ENCODE data around the gene KATNB1. TPM values are rescaled to one million over a fixed set of nuclear protein-coding genes. Genes with fewer than 3 reads are reported as not detected.

Gene KATNB1
- total RNA-seq, 1 experiment from 2014 or later, result 37.7 TPM

GRCh38 chr16:57723170-57723569 is 12.4 kb upstream of the KATNB1 start:
- no peaks in the 10 kb centered on the region for H3F3A ChIP-seq (ENCODE audit: low read length, unreplicated experiment)
- POLR2A ChIA-PET (ENCODE audit: unreplicated experiment), result no interaction called here
- H3K4me3 ChIP-seq (ENCODE audit: low read length), result no peak overlapping the region
- no peaks in the 10 kb centered on the region for H3K27me3 ChIP-seq (ENCODE audit: low read length)
- intact Hi-C loops (cut with micrococcal nuclease), result loop anchor here (5.0 kb wide), 1 partner anchor 131 kb away; no protein-coding TSS in a partner anchor
- no peaks in the 10 kb centered on the region for H3K79me2 ChIP-seq (ENCODE audit: low read length)
- H3K9ac ChIP-seq (ENCODE audit: low read length), result no peak overlapping the region
- CTCF ChIA-PET, result no interaction called here
- H4K20me1 ChIP-seq (ENCODE audit: low read length), result no peaks in the 10 kb centered on the region
- H3K9me2 ChIP-seq (replicated peaks; ENCODE audit: low read length), result no peaks in the 10 kb centered on the region
- H3K4me2 ChIP-seq (ENCODE audit: low read length), result no peak overlapping the region
- DNase-seq (no peak), ATAC-seq (no peak)
- H2AFZ ChIP-seq (ENCODE audit: low read length), result no peak overlapping the region
- BruUV-seq (replicated peaks), result no TSS peak
- no peak overlapping the region for H3K27ac ChIP-seq (ENCODE audit: low read length)
- no peaks in the 10 kb centered on the region for H3K4me1 ChIP-seq (ENCODE audit: insufficient read depth, low read length)
- no peaks in the 10 kb centered on the region for H3K9me3 ChIP-seq (ENCODE audit: low read length)
- no peaks in the 10 kb centered on the region; the same call in 1 of the 2 replicates for H3K36me3 ChIP-seq (ENCODE audit: low read depth, low read length)
- TF ChIP-seq EZH2phosphoT487 (IDR thresholded peaks at IDR 0.05; ENCODE audit: borderline replicate concordance, low read length) (no peak), CTCF (conservative IDR thresholded peaks at IDR 0.05; ENCODE audit: low read depth, low read length) (peak; percentile 34; the same call in 1 of the 2 replicates), EZH2 (IDR thresholded peaks at IDR 0.05; ENCODE audit: low read length, unreplicated experiment) (no peak)

- H3K9me2 ChIP-seq (replicated peaks; ENCODE audit: low read length), result no peaks in the 10 kb centered on the region
- H3K27ac ChIP-seq (ENCODE audit: low read length), result no peak overlapping the region
- no peak overlapping the region for H3K9ac ChIP-seq (ENCODE audit: low read length)
- H3K79me2 ChIP-seq (ENCODE audit: low read length), result no peaks in the 10 kb centered on the region
- H3K4me1 ChIP-seq (ENCODE audit: insufficient read depth, low read length), result no peaks in the 10 kb centered on the region
- TF ChIP-seq EZH2phosphoT487 (IDR thresholded peaks at IDR 0.05; ENCODE audit: borderline replicate concordance, low read length) (no peak), EZH2 (IDR thresholded peaks at IDR 0.05; ENCODE audit: low read length, unreplicated experiment) (no peak), CTCF (conservative IDR thresholded peaks at IDR 0.05; ENCODE audit: low read depth, low read length) (no peak)
- no peak overlapping the region for H2AFZ ChIP-seq (ENCODE audit: low read length)
- H3K27me3 ChIP-seq (ENCODE audit: low read length), result no peaks in the 10 kb centered on the region
- DNase-seq (no peak), ATAC-seq (no peak)
- BruUV-seq (replicated peaks), result no TSS peak
- H3K4me3 ChIP-seq (ENCODE audit: low read length), result no peak overlapping the region
- H4K20me1 ChIP-seq (ENCODE audit: low read length), result no peaks in the 10 kb centered on the region
- H3F3A ChIP-seq (ENCODE audit: low read length, unreplicated experiment), result no peaks in the 10 kb centered on the region
- intact Hi-C loops (cut with micrococcal nuclease), result loop anchor here (5.0 kb wide), 1 partner anchor 132 kb away; no protein-coding TSS in a partner anchor
- H3K9me3 ChIP-seq (ENCODE audit: low read length), result no peaks in the 10 kb centered on the region
- ChIA-PET CTCF (no interaction called here), POLR2A (ENCODE audit: unreplicated experiment) (no interaction called here)
- no peak overlapping the region for H3K4me2 ChIP-seq (ENCODE audit: low read length)
- no peaks in the 10 kb centered on the region; the same call in 1 of the 2 replicates for H3K36me3 ChIP-seq (ENCODE audit: low read depth, low read length)
Measured at GRCh38 chr16:57724531-57724930, 11.0 kb upstream of the KATNB1 start.

- Histone ChIP-seq H3K36me3 (ENCODE audit: low read depth, low read length) (no peaks in the 10 kb centered on the region; the same call in 1 of the 2 replicates), H2AFZ (ENCODE audit: low read length) (no peak overlapping the region), H3K4me3 (ENCODE audit: low read length) (no peak overlapping the region), H3K9me3 (ENCODE audit: low read length) (no peaks in the 10 kb centered on the region), H3K9ac (ENCODE audit: low read length) (no peak overlapping the region), H3K79me2 (ENCODE audit: low read length) (no peaks in the 10 kb centered on the region), H3K27ac (ENCODE audit: low read length) (no peak overlapping the region), H3K4me1 (ENCODE audit: insufficient read depth, low read length) (no peaks in the 10 kb centered on the region), H3F3A (ENCODE audit: low read length, unreplicated experiment) (no peaks in the 10 kb centered on the region), H3K9me2 (replicated peaks; ENCODE audit: low read length) (no peaks in the 10 kb centered on the region), H3K4me2 (ENCODE audit: low read length) (no peak overlapping the region), H4K20me1 (ENCODE audit: low read length) (no peaks in the 10 kb centered on the region), H3K27me3 (ENCODE audit: low read length) (no peaks in the 10 kb centered on the region)
- no TSS peak for BruUV-seq (replicated peaks)
- CTCF ChIA-PET, result no interaction called here
- POLR2A ChIA-PET (ENCODE audit: unreplicated experiment), result no interaction called here
- intact Hi-C loops (cut with micrococcal nuclease), result no loop called here
- no peak for ATAC-seq
- TF ChIP-seq EZH2phosphoT487 (IDR thresholded peaks at IDR 0.05; ENCODE audit: borderline replicate concordance, low read length), result no peak
- no peak for TF ChIP-seq CTCF (conservative IDR thresholded peaks at IDR 0.05; ENCODE audit: low read depth, low read length)
- no peak for TF ChIP-seq EZH2 (IDR thresholded peaks at IDR 0.05; ENCODE audit: low read length, unreplicated experiment)
- no peak for DNase-seq
Measured at GRCh38 chr16:57725151-57725550, 10.4 kb upstream of the KATNB1 start.
